CD8-positive, alpha-beta memory T cell (primary cell): Measurements from ENCODE around the gene ME1. TPM values are rescaled to one million over a fixed set of nuclear protein-coding genes. Genes with fewer than 3 reads are reported as not detected.
"Not testable (repeated sequence)": the region's sequence is repeated elsewhere in the genome, so short reads cannot be mapped to it uniquely, and the experiment has no call there.

ENCODE experiments used
- CTCF ChIA-PET: fragments of 350-600 bp; sonication (Branson Sonifier 250); formaldehyde crosslinking; loops from one replicate; lab custom pipeline; 2021; ENCODE audit warnings: antibody characterized with exemption; lab: Charles Lee
- POLR2A ChIA-PET: fragments of 350-600 bp; sonication (Branson Sonifier 250); formaldehyde crosslinking; loops from one replicate; lab custom pipeline; 2021; ENCODE audit warnings: antibody characterized with exemption; lab: Charles Lee
- DNase-seq, 5 donors: peaks; one replicate each; pipeline versions ENCODE4 v3.0.0 to v3.0.0-alpha.2; 2020 to 2022; ENCODE audit warnings: mixed read lengths in 1 of 5
- H3K27ac ChIP-seq: one replicate; pipeline ENCODE4 v1.7.0; 2013; ENCODE audit warnings: low read depth, mild to moderate bottlenecking, low read length, moderate library complexity
- H3K27me3 ChIP-seq: 2 replicates; pipeline ENCODE4 v1.7.0; 2013; ENCODE audit warnings: low read length, mild to moderate bottlenecking; ENCODE audit not compliant: insufficient read depth, poor library complexity, severe bottlenecking
- H3K36me3 ChIP-seq: 2 replicates; pipeline ENCODE4 v1.7.0; 2013; ENCODE audit warnings: mild to moderate bottlenecking, low read length, moderate library complexity; ENCODE audit not compliant: insufficient read depth
- H3K4me1 ChIP-seq: 2 replicates; pipeline ENCODE4 v1.7.0; 2013; ENCODE audit warnings: mild to moderate bottlenecking, low read length, moderate library complexity; ENCODE audit not compliant: insufficient read depth
- H3K4me3 ChIP-seq: 2 replicates; pipeline ENCODE4 v1.7.0; 2013; ENCODE audit warnings: mild to moderate bottlenecking, low read length
- H3K9me3 ChIP-seq: 2 replicates; pipeline ENCODE4 v1.7.0; 2013; ENCODE audit warnings: mild to moderate bottlenecking, low read length
- H3K27ac Mint-ChIP-seq, 8 donors: one replicate each; pipeline ENCODE4 v1.8.0; 2020 to 2021; ENCODE audit warnings: mixed read lengths in 8 of 8, mild to moderate bottlenecking in 6 of 8, inconsistent platforms in 3 of 8, moderate library complexity in 3 of 8
- H3K27me3 Mint-ChIP-seq, 2 donors: one replicate each; pipeline ENCODE4 v1.8.0; 2020 to 2021; ENCODE audit warnings: mixed read lengths in 2 of 2, mild to moderate bottlenecking in 1 of 2, moderate library complexity in 1 of 2
- H3K36me3 Mint-ChIP-seq, 3 donors: one replicate each; pipeline ENCODE4 v1.8.0; 2020 to 2021; ENCODE audit warnings: mixed read lengths in 3 of 3, inconsistent platforms in 1 of 3, mild to moderate bottlenecking in 1 of 3
- H3K4me1 Mint-ChIP-seq, 3 donors: one replicate each; pipeline ENCODE4 v1.8.0; 2020 to 2021; ENCODE audit warnings: mixed read lengths in 3 of 3, inconsistent platforms in 1 of 3, mild to moderate bottlenecking in 1 of 3
- H3K4me3 Mint-ChIP-seq, 7 donors: one replicate each; pipeline ENCODE4 v1.8.0; 2020 to 2021; ENCODE audit warnings: mixed read lengths in 7 of 7, mild to moderate bottlenecking in 6 of 7, moderate library complexity in 4 of 7, inconsistent platforms in 2 of 7
- H3K9me3 Mint-ChIP-seq, 5 donors: one replicate each; pipeline ENCODE4 v1.8.0; 2020 to 2022; ENCODE audit warnings: mixed read lengths in 5 of 5, mild to moderate bottlenecking in 3 of 5, moderate library complexity in 2 of 5, inconsistent platforms in 1 of 5
- polyA plus RNA-seq: library from polyadenylated mRNA; unstranded; fragments of 300-500 nt; fragmentation: Illumina TruSeq; gene quantifications from one replicate; pipeline ENCODE4 v1.2.3, GENCODE V29; 2021
- total RNA-seq, 2 experiments: library from RNA; stranded (reverse); gene quantifications; one replicate each; pipeline ENCODE4 v1.2.3, GENCODE V29; 2021

The ME1 gene
- total and polyA plus RNA-seq, 3 experiments from 2014 or later = 0.42 to 4.9 (median 0.50) TPM

- H3K4me3 ChIP-seq, H3K27me3 ChIP-seq, H3K27ac Mint-ChIP-seq, H3K36me3 ChIP-seq, POLR2A ChIA-PET, H3K4me1 Mint-ChIP-seq, H3K9me3 Mint-ChIP-seq, DNase-seq, H3K27ac ChIP-seq, H3K9me3 ChIP-seq, H3K4me1 ChIP-seq, H3K36me3 Mint-ChIP-seq, H3K27me3 Mint-ChIP-seq, CTCF ChIA-PET: not testable (repeated sequence)
- H3K4me3 Mint-ChIP-seq = peak overlapping the region in 3 of 7 donors; percentile 44 to 55 (median 51)
Observed at GRCh38 chr6:83444086-83444699, 13.3 kb upstream of the ME1 start.

GRCh38 chr6:83443516-83443915, 12.7 kb upstream of the ME1 start:
- no peaks in the 10 kb centered on the region for H3K9me3 Mint-ChIP-seq

GRCh38 chr6:83442752-83443151, 11.9 kb upstream of the ME1 start:
- no peak overlapping the region for H3K27ac ChIP-seq
- no peaks in the 10 kb centered on the region for H3K4me1 Mint-ChIP-seq
- CTCF ChIA-PET = no interaction called here
- no peaks in the 10 kb centered on the region for H3K36me3 ChIP-seq
- no peaks in the 10 kb centered on the region for H3K36me3 Mint-ChIP-seq
- H3K9me3 Mint-ChIP-seq = no peaks in the 10 kb centered on the region
- peaks cover 0 to 3% of the 10 kb centered on the region in 2 donors for H3K27me3 Mint-ChIP-seq
- H3K27ac Mint-ChIP-seq = no peak overlapping the region
- H3K4me1 ChIP-seq = no peaks in the 10 kb centered on the region
- no peak overlapping the region for H3K4me3 Mint-ChIP-seq
- H3K27me3 ChIP-seq = no peaks in the 10 kb centered on the region
- no peaks in the 10 kb centered on the region for H3K9me3 ChIP-seq
- H3K4me3 ChIP-seq = no peak overlapping the region
- no peak for DNase-seq
- POLR2A ChIA-PET = no interaction called here

More at GRCh38 chr6:83443516-83443915, 12.7 kb upstream of the ME1 start:
- no peak overlapping the region for H3K27ac Mint-ChIP-seq
- no peaks in the 10 kb centered on the region for H3K4me1 ChIP-seq
- no peak for DNase-seq
- no peaks in the 10 kb centered on the region for H3K36me3 Mint-ChIP-seq
- H3K4me1 Mint-ChIP-seq = no peaks in the 10 kb centered on the region
- no peak overlapping the region for H3K4me3 Mint-ChIP-seq
- H3K27me3 Mint-ChIP-seq = peaks cover 0 to 3% of the 10 kb centered on the region in 2 donors
- ChIA-PET CTCF (no interaction called here), POLR2A (no interaction called here)
- no peaks in the 10 kb centered on the region for H3K9me3 ChIP-seq
- no peaks in the 10 kb centered on the region for H3K36me3 ChIP-seq
- H3K27ac ChIP-seq = no peak overlapping the region
- no peaks in the 10 kb centered on the region for H3K27me3 ChIP-seq
- no peak overlapping the region for H3K4me3 ChIP-seq

GRCh38 chr6:83439201-83439600, 8.3 kb upstream of the ME1 start:
- no peak overlapping the region for H3K27ac Mint-ChIP-seq
- CTCF ChIA-PET = no interaction called here
- no peak overlapping the region for H3K4me3 Mint-ChIP-seq
- H3K27me3 Mint-ChIP-seq = no peaks in the 10 kb centered on the region
- no peaks in the 10 kb centered on the region for H3K9me3 Mint-ChIP-seq
- H3K36me3 Mint-ChIP-seq = no peaks in the 10 kb centered on the region
- DNase-seq = no peak
- H3K4me1 ChIP-seq = no peaks in the 10 kb centered on the region
- H3K27ac ChIP-seq = no peak overlapping the region
- no peaks in the 10 kb centered on the region for H3K9me3 ChIP-seq
- no peaks in the 10 kb centered on the region for H3K36me3 ChIP-seq
- POLR2A ChIA-PET = no interaction called here
- H3K27me3 ChIP-seq = no peaks in the 10 kb centered on the region
- no peaks in the 10 kb centered on the region for H3K4me1 Mint-ChIP-seq
- no peak overlapping the region for H3K4me3 ChIP-seq

GRCh38 chr6:83436674-83437073, 5.8 kb upstream of the ME1 start:
- H3K27ac Mint-ChIP-seq = no peak overlapping the region
- Histone ChIP-seq H3K27ac (no peak overlapping the region), H3K36me3 (no peaks in the 10 kb centered on the region), H3K4me1 (no peaks in the 10 kb centered on the region), H3K27me3 (no peaks in the 10 kb centered on the region), H3K4me3 (no peak overlapping the region), H3K9me3 (no peaks in the 10 kb centered on the region)
- H3K9me3 Mint-ChIP-seq = no peaks in the 10 kb centered on the region
- peaks cover 0 to 4% of the 10 kb centered on the region in 2 donors for H3K27me3 Mint-ChIP-seq
- ChIA-PET POLR2A (no interaction called here), CTCF (no interaction called here)
- DNase-seq = no peak
- peaks cover 0 to 3% (median 0%) of the 10 kb centered on the region in 3 donors for H3K4me1 Mint-ChIP-seq
- no peak overlapping the region for H3K4me3 Mint-ChIP-seq
- H3K36me3 Mint-ChIP-seq = no peaks in the 10 kb centered on the region

GRCh38 chr6:83433177-83433576, 2.3 kb upstream of the ME1 start:
- CTCF ChIA-PET = no interaction called here

GRCh38 chr6:83432636-83433035, 1.8 kb upstream of the ME1 start:
- H3K4me3 Mint-ChIP-seq = peak overlapping the region in 3 of 7 donors; percentile 41 to 89 (median 53)
- DNase-seq = no peak
- no peaks in the 10 kb centered on the region for H3K36me3 Mint-ChIP-seq
- H3K4me1 ChIP-seq = no peaks in the 10 kb centered on the region
- peaks cover 0 to 5% (median 0%) of the 10 kb centered on the region in 3 donors for H3K4me1 Mint-ChIP-seq
- no peaks in the 10 kb centered on the region for H3K9me3 Mint-ChIP-seq
- ChIA-PET POLR2A (no interaction called here), CTCF (no interaction called here)
- no peaks in the 10 kb centered on the region for H3K27me3 ChIP-seq
- no peak overlapping the region for H3K4me3 ChIP-seq
- H3K27ac Mint-ChIP-seq = peak overlapping the region in 3 of 8 donors; percentile 4 to 41 (median 26)
- no peaks in the 10 kb centered on the region for H3K36me3 ChIP-seq
- no peaks in the 10 kb centered on the region for H3K9me3 ChIP-seq
- H3K27me3 Mint-ChIP-seq = peaks cover 4 to 16% of the 10 kb centered on the region in 2 donors
- H3K27ac ChIP-seq = no peak overlapping the region

More at GRCh38 chr6:83433177-83433576, 2.3 kb upstream of the ME1 start:
- DNase-seq = no peak
- Histone ChIP-seq H3K27ac (no peak overlapping the region), H3K36me3 (no peaks in the 10 kb centered on the region), H3K4me3 (no peak overlapping the region), H3K4me1 (no peaks in the 10 kb centered on the region), H3K27me3 (no peaks in the 10 kb centered on the region), H3K9me3 (no peaks in the 10 kb centered on the region)
- Mint-ChIP-seq H3K4me3 (no peak overlapping the region), H3K27ac (no peak overlapping the region), H3K4me1 (peaks cover 0 to 5% (median 0%) of the 10 kb centered on the region in 3 donors), H3K9me3 (no peaks in the 10 kb centered on the region), H3K36me3 (no peaks in the 10 kb centered on the region), H3K27me3 (peaks cover 4 to 15% of the 10 kb centered on the region in 2 donors)
- POLR2A ChIA-PET = no interaction called here

GRCh38 chr6:83431545-83432155, 799 bp upstream of the ME1 start:
- peak overlapping the region in 5 of 8 donors; percentile 4 to 97 (median 66) for H3K27ac Mint-ChIP-seq
- no peak overlapping the region for H3K4me3 ChIP-seq

More at GRCh38 chr6:83431545-83432155, 799 bp upstream of the ME1 start:
- Mint-ChIP-seq H3K9me3 (no peaks in the 10 kb centered on the region), H3K4me1 (peaks cover 0 to 5% (median 0%) of the 10 kb centered on the region in 3 donors), H3K27me3 (peaks cover 4 to 16% of the 10 kb centered on the region in 2 donors), H3K36me3 (no peaks in the 10 kb centered on the region), H3K4me3 (peak overlapping the region in 6 of 7 donors; percentile 41 to 92 (median 80))
- Histone ChIP-seq H3K4me1 (no peaks in the 10 kb centered on the region), H3K27me3 (no peaks in the 10 kb centered on the region), H3K36me3 (no peaks in the 10 kb centered on the region), H3K9me3 (no peaks in the 10 kb centered on the region), H3K27ac (peak overlapping the region; percentile 31)
- ChIA-PET POLR2A (no interaction called here), CTCF (no interaction called here)
- DNase-seq = no peak
